GM12878 (cell line): ENCODE results near the gene CD48. TPM values are rescaled to one million over a fixed set of nuclear protein-coding genes. Genes with fewer than 3 reads are reported as not detected.

Experiments
- ATAC-seq: fragments of 200-7000 bp; cut with Tn5 transposase; 3 replicates; pipeline ENCODE4 v1.9.1; 2020; ENCODE audit warnings: mild to moderate bottlenecking, moderate library complexity
- BruUV-seq: library from RNA; stranded (reverse); fragments of 400-500 nt; replicated peaks from 2 replicates; lab custom pipeline; 2021; lab: Mats Ljungman, UMichigan
- CTCF ChIA-PET: fragments of 300-600 bp; sonication (Branson Sonifier 250); formaldehyde crosslinking; extraction: SDS; loops from one replicate; lab custom pipeline; 2021; ENCODE audit warnings: inconsistent platforms; lab: Yijun Ruan, JAX
- POLR2A ChIA-PET: fragments of 350-600 bp; formaldehyde crosslinking; extraction: SDS; loops from one replicate; lab custom pipeline; 2021; ENCODE audit warnings: inconsistent platforms; lab: Charles Lee
- RAD21 ChIA-PET: fragments of 300-600 bp; sonication (Branson Sonifier 250); formaldehyde crosslinking; loops from one replicate; lab custom pipeline; 2023; ENCODE audit warnings: antibody characterized with exemption; ENCODE audit not compliant: unreplicated experiment; lab: Charles Lee
- SMC1A ChIA-PET: fragments of 300-600 bp; sonication (Branson Sonifier 250); formaldehyde crosslinking; loops from one replicate; lab custom pipeline; 2023; ENCODE audit not compliant: unreplicated experiment, uncharacterized antibody; lab: Charles Lee
- DNase-seq: peaks from one replicate; pipeline ENCODE4 v3.0.0-alpha.2; 2011; ENCODE audit warnings: low read depth, low spot score
- FAIRE-seq: peaks from 3 replicates; lab custom pipeline; 2011; peaks lifted over from hg19 to GRCh38; lab: Jason Lieb, UNC
- H2AFZ ChIP-seq: 2 replicates; pipeline ENCODE4 v1.6.0; 2011; ENCODE audit warnings: low read depth, low read length, control low read depth; ENCODE audit not compliant: control insufficient read depth
- H3K27ac ChIP-seq: 2 replicates; pipeline ENCODE4 v1.5.1; 2011; ENCODE audit warnings: control low read depth; ENCODE audit not compliant: control insufficient read depth, insufficient read depth
- H3K27me3 ChIP-seq, 2 experiments: replicated peaks in 1 of 2; 2 replicates each; pipeline versions ENCODE4 v1.6.0 to v1.6.1; 2011; ENCODE audit warnings: low read length in 1 of 2; ENCODE audit not compliant: control insufficient read depth in 2 of 2, insufficient read depth in 2 of 2
- H3K36me3 ChIP-seq, 2 experiments: 2 replicates each; pipeline ENCODE4 v1.5.1; 2011; ENCODE audit warnings: low read length in 1 of 2; ENCODE audit not compliant: control insufficient read depth in 2 of 2, insufficient read depth in 2 of 2
- H3K4me1 ChIP-seq: 2 replicates; pipeline ENCODE4 v1.6.1; 2011; ENCODE audit warnings: mild to moderate bottlenecking, low read length, moderate library complexity, mixed read lengths; ENCODE audit not compliant: control insufficient read depth, insufficient read depth
- H3K4me2 ChIP-seq: 2 replicates; pipeline ENCODE4 v1.6.0; 2011; ENCODE audit warnings: control low read depth; ENCODE audit not compliant: control insufficient read depth, insufficient read depth
- H3K4me3 ChIP-seq: fragments of 200-600 bp; sonication (generic); 2 replicates; pipeline ENCODE4 v1.5.1; 2016
- H3K79me2 ChIP-seq: 2 replicates; pipeline ENCODE4 v1.6.0; 2011; ENCODE audit warnings: low read length; ENCODE audit not compliant: control insufficient read depth, insufficient read depth
- H3K9ac ChIP-seq: 2 replicates; pipeline ENCODE4 v1.8.0; 2011; ENCODE audit warnings: low read length, control low read depth, mixed read lengths; ENCODE audit not compliant: control insufficient read depth, insufficient read depth
- H3K9me3 ChIP-seq: replicated peaks from 3 replicates; pipeline ENCODE4 v1.5.1; 2011; ENCODE audit warnings: mild to moderate bottlenecking, low read length; ENCODE audit not compliant: control insufficient read depth, insufficient read depth
- H4K20me1 ChIP-seq: 2 replicates; pipeline ENCODE4 v1.6.0; 2011; ENCODE audit not compliant: control insufficient read depth, insufficient read depth
- ATF3 ChIP-seq: IDR thresholded peaks from 2 replicates; pipeline ENCODE4 v1.6.1; 2011; ENCODE audit warnings: low read depth, mild to moderate bottlenecking, low read length, moderate library complexity, borderline replicate concordance; ENCODE audit errors: extremely low read depth
- ATF7 ChIP-seq: fragments of 450-650 bp; IDR thresholded peaks from 2 replicates; pipeline ENCODE4 v1.6.1; 2016; ENCODE audit warnings: low read depth, mild to moderate bottlenecking
- BRCA1 ChIP-seq: IDR thresholded peaks from 2 replicates; pipeline ENCODE4 v1.6.1; 2011; ENCODE audit warnings: low read depth, low read length, improper control_type of control experiment
- HCFC1 ChIP-seq: fragments of 150-350 bp; IDR thresholded peaks from 2 replicates; pipeline ENCODE4 v1.6.1; 2014; ENCODE audit warnings: low read length
- IRF5 ChIP-seq: fragments of 450-650 bp; IDR thresholded peaks from 2 replicates; pipeline ENCODE4 v1.6.1; 2017; ENCODE audit warnings: borderline replicate concordance
- KAT2A ChIP-seq: conservative IDR thresholded peaks from 2 replicates; pipeline ENCODE4 v1.6.1; 2011; ENCODE audit warnings: low read depth, low read length; ENCODE audit not compliant: control insufficient read depth
- MLLT1 ChIP-seq: fragments of 450-650 bp; IDR thresholded peaks from 2 replicates; pipeline ENCODE4 v1.6.1; 2016; ENCODE audit warnings: mild to moderate bottlenecking
- POLR2A ChIP-seq: IDR thresholded peaks from 2 replicates; pipeline ENCODE4 v1.6.1; 2011; ENCODE audit warnings: low read depth, mild to moderate bottlenecking, low read length
- POLR2AphosphoS2 ChIP-seq: IDR thresholded peaks from 2 replicates; pipeline ENCODE4 v1.6.1; 2011; ENCODE audit warnings: low read depth, mild to moderate bottlenecking, low read length, improper control_type of control experiment, moderate library complexity
- POLR2AphosphoS5 ChIP-seq: IDR thresholded peaks from 2 replicates; pipeline ENCODE4 v1.6.1; 2011; ENCODE audit warnings: mild to moderate bottlenecking, low read length, inconsistent platforms
- RELB ChIP-seq: fragments of 450-650 bp; IDR thresholded peaks from 2 replicates; pipeline ENCODE4 v1.6.1; 2017; ENCODE audit warnings: low read depth, mild to moderate bottlenecking, moderate library complexity
- RFX5 ChIP-seq: IDR thresholded peaks from 2 replicates; pipeline ENCODE4 v1.6.1; 2011; ENCODE audit warnings: low read depth, low read length, improper control_type of control experiment
- SMAD5 ChIP-seq: IDR thresholded peaks from 2 replicates; pipeline ENCODE4 v1.6.1; 2016; ENCODE audit warnings: antibody characterized with exemption, low read depth
- SMARCA5 ChIP-seq: fragments of 450-650 bp; IDR thresholded peaks from 2 replicates; pipeline ENCODE4 v1.6.1; 2017; ENCODE audit warnings: mild to moderate bottlenecking
- TCF7 ChIP-seq: IDR thresholded peaks from 2 replicates; pipeline ENCODE4 v1.6.1; 2014; ENCODE audit warnings: antibody characterized with exemption, borderline replicate concordance
- ZBTB33 ChIP-seq: fragments of 450-650 bp; IDR thresholded peaks from 2 replicates; pipeline ENCODE4 v1.6.1; 2017; ENCODE audit warnings: mild to moderate bottlenecking
- WGBS: methylation state at CpG from one replicate; pipeline ENCODE4 v1.1.6; 2016; ENCODE audit warnings: low lambda C conversion rate; ENCODE audit not compliant: insufficient replicate concordance, insufficient coverage; ENCODE audit errors: missing lambda C conversion rate; 5-methylcytosine and 5-hydroxymethylcytosine counted together
- in situ Hi-C: fragments of 300-500 bp; cut with MboI; formaldehyde crosslinking; loops from 9 replicates; pipeline ENCODE4 v1.14.3; 2018; ENCODE audit warnings: mixed read lengths
- intact Hi-C: fragments of 100-400 bp; cut with micrococcal nuclease; formaldehyde crosslinking; loops from one replicate; pipeline ENCODE4 v1.14.2; 2022; ENCODE audit not compliant: unreplicated experiment
- polyA plus RNA-seq, 11 experiments: library from polyadenylated mRNA; depleted of rRNA in 4 of 11; unstranded in 6 of 11; stranded (reverse) in 5 of 11; fragments of >200 nt; fragmentation: Nextera tagmentation in 4 of 11; fragmentation: Illumina TruSeq in 1 of 11; extraction: Ambion mirVana in 4 of 11; extraction: Trizol in 1 of 11; gene quantifications; 1 replicate in 1 of 11; 2 replicates in 10 of 11; pipeline versions ENCODE4 v1.2.1 to v1.2.3, GENCODE V29; 2011 to 2016; ENCODE audit warnings: inconsistent platforms in 2 of 11, missing spikeins in 2 of 11, low read depth in 1 of 11
- total RNA-seq, 4 experiments: library from RNA; depleted of rRNA in 3 of 4; stranded (reverse); fragments of >200 nt in 3 of 4; fragmentation: Illumina TruSeq in 1 of 4; extraction: Trizol in 1 of 4; gene quantifications; 2 replicates each; pipeline versions ENCODE4 v1.2.1 to v1.2.3, GENCODE V29; 2013 to 2021

Gene CD48
- total and polyA plus RNA-seq, 10 of the 15 experiments (the other 5 are each of a cell fraction or from before 2014, with no cell fraction given) = 302 to 1,315 (median 430) TPM

GRCh38 chr1:160630523-160631451, 80.8 kb downstream of the CD48 start:
- DNase-seq (no peak), FAIRE-seq (no peak), ATAC-seq (no peak)
- Histone ChIP-seq H3K36me3 (peaks cover 22 to 33% of the 10 kb centered on the region in 2 experiments), H3K9me3 (no peaks in the 10 kb centered on the region), H3K4me1 (peaks cover 63% of the 10 kb centered on the region), H3K4me2 (peak overlapping the region; percentile 57; the same call in 1 of the 2 replicates), H4K20me1 (no peaks in the 10 kb centered on the region), H3K9ac (no peak overlapping the region), H3K27me3 (no peaks in the 10 kb centered on the region), H3K4me3 (peak overlapping the region; percentile 3; the same call in 1 of the 2 replicates), H3K27ac (peak overlapping the region; percentile 30; the same call in 1 of the 2 replicates), H3K79me2 (peaks cover 58% of the 10 kb centered on the region), H2AFZ (no peak overlapping the region)
- ChIA-PET RAD21 (interaction anchor here (1.0 to 15.7 kb wide), 7 partner anchors 8 to 95 kb away, joined by 4 to 194 read pairs (median 12); partner anchors contain the start of gene SLAMF1), POLR2A (interaction anchor here (0.9 to 5.9 kb wide), 3 partner anchors 9 to 15 kb away, joined by 3 to 42 read pairs (median 7); partner anchors contain the start of gene SLAMF1), SMC1A (interaction anchor here (1.0 to 17.6 kb wide), 7 partner anchors 9 to 202 kb away, joined by 3 to 259 read pairs (median 4); partner anchors contain the start of gene SLAMF1), CTCF (interaction anchor here (1.3 to 1.5 kb wide), 2 partner anchors 9 to 12 kb away, joined by 6 to 7 read pairs; no protein-coding TSS in a partner anchor)
- TSS peak; percentile 21 for BruUV-seq
- WGBS = 69% methylated on average over 9 of the region's 9 CpGs
- intact Hi-C loops (no loop called here), in situ Hi-C loops (no loop called here)
- peak; percentile 35; the same call in 1 of the 2 replicates for TF ChIP-seq SMAD5
- TF ChIP-seq RFX5 = no peak
- peak; percentile 39; the same call in 1 of the 2 replicates for TF ChIP-seq POLR2A
- no peak for TF ChIP-seq IRF5
- no peak for TF ChIP-seq ATF3
- 0 out of 2 replicates have a peak, but pooled peaks have one; percentile 42 for TF ChIP-seq MLLT1
- TF ChIP-seq BRCA1 = no peak
- no peak for TF ChIP-seq HCFC1
- peak; percentile 92 for TF ChIP-seq POLR2AphosphoS2
- 0 out of 2 replicates have a peak, but pooled peaks have one; percentile 7 for TF ChIP-seq TCF7
- no peak for TF ChIP-seq KAT2A
- TF ChIP-seq RELB = peak; percentile 27; the same call in 1 of the 2 replicates
- peak; percentile 73 for TF ChIP-seq POLR2AphosphoS5
- TF ChIP-seq ZBTB33 = no peak
- no peak for TF ChIP-seq SMARCA5
- TF ChIP-seq ATF7 = no peak
